GM21723 (cell line): ENCODE results near the gene FUT7.

ENCODE experiments used
- ATAC-seq: cut with Tn5 transposase; IDR thresholded peaks from one replicate; pipeline ENCODE4 v1.9.1; 2021; ENCODE audit warnings: mild to moderate bottlenecking, moderate library complexity; ENCODE audit not compliant: unreplicated experiment

Gene FUT7, protein sequence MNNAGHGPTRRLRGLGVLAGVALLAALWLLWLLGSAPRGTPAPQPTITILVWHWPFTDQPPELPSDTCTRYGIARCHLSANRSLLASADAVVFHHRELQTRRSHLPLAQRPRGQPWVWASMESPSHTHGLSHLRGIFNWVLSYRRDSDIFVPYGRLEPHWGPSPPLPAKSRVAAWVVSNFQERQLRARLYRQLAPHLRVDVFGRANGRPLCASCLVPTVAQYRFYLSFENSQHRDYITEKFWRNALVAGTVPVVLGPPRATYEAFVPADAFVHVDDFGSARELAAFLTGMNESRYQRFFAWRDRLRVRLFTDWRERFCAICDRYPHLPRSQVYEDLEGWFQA

DNA sequence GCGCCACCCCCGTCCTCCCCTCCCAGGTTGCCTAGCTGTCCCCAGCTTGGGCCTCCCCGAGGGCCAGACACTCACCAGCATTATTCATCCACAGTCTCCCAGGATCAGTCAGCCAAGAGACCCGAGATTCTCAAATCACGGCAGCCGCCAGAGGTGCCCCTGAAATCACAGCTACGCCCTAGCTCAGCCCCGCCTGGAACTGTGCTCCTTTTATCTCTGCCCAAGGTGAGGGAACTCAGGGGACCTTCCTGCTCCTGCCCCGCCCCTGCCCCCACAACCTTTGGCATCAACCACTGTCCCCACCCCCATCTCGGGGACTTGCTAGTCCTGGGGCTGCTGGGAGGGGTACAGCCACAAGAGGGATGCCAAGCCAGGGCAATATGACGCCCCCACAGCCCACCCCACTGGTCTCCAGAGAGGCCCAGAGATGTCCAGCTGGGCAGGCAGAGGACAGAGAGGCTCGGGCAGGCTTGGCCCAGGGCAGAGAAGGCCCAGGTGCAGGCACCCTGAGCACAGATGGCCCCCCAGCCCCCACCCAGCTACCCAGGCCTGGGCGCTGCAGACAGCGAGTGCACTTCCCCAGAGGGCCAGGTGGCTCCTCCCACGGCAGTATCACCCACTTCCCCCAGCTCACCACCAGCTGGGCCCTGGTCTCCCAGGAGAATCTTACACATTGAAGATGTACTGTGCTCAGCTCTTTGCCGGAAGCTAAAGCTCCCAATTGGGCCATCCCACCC is at the start of gene FUT7:
FUT7 (minus strand) TSS at position 185 of the 737 bp plus-strand sequence; CDS start at position 88, 97 bp downstream.
- no peak for ATAC-seq

DNA sequence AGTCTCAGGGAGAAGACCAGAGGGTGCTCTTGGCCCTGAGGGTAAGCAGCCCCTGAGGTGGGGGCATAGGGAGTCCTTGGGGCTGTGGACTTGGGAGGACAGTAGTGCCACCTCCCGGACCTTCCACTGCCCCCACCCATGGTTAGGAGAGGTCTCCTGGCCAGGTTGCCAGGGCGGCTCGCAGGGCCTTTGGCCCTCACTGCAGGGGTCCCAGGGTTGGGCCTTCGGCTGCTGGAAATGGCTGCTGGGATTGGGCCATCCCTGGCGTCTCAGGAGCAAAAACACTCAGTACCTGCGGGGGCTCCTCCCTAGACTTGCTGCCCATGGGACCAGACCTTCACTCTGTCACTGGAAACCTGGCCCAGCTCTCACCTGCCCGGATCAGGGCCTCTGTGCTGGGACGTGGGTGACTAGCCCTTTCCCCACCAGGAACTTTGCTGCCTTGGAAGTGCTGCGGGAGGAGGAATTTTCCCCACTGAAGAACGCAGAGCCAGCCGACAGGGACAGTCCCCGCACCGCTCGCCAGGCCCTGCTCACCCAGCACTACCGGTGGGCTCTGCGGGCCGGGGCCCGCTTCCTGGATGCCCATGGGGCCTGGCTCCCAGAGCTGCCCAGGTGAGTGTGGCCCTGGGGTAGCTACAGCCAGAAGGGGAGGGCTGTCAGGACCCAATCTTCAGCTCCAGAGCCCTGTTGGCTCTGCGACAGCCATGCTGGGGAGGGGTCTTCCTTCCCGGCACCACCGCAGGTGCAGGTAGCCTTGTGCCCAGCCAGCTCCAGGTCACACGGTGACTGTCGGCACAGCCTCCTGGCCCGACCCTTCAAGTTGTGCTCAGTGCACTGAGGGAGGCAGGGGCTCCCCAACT is 48.6 kb upstream of the FUT7 start:
- no peak for ATAC-seq

DNA sequence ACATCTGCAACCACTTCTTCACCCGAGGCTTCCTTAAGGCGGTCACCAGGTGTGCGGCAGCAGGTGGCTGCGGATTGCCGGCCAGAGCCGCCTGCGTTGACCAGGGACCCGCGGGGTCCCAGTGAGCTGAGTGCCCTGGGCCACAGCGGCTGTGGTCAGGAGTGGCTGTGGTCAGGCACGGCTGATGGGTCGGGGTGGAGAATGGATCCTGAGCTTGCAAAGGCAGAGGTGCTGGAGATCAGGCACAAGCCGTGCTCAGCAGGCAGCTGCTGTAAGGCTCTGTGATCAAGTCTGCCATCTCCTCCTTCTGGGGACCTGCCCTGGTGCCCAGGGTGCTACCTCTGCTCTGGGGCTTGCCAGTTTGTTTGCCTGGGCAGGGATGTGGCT is 47.5 kb upstream of the FUT7 start:
- no peak for ATAC-seq

DNA sequence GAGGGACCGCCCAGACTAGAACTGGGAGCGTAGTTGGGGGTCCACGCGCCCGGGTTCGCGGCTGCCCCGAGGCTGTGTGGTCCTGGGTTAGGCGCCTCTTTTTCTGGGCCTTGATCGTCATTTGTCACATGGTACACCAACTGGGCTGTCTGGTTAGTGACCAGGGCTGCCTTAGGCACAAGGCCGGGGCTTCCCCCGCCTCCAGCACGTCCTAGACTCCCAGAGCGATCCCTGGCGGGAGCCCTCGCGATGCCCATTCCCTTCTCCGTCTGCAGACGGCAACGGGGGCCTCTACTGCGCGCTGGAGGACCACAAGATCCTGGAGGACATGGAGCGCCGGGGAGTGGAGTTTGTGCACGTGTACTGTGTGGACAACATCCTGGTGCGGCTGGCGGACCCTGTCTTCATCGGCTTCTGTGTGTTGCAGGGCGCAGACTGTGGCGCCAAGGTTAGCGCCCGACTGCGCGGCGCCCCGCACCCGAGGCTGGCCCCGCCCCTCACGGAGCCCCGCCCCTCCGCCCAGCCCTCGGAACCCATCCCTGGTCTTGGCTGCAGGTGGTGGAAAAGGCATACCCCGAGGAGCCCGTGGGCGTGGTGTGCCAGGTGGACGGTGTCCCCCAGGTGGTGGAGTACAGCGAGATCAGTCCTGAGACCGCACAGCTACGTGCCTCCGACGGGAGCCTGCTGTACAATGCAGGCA is 47.0 kb upstream of the FUT7 start:
- no peak for ATAC-seq

DNA sequence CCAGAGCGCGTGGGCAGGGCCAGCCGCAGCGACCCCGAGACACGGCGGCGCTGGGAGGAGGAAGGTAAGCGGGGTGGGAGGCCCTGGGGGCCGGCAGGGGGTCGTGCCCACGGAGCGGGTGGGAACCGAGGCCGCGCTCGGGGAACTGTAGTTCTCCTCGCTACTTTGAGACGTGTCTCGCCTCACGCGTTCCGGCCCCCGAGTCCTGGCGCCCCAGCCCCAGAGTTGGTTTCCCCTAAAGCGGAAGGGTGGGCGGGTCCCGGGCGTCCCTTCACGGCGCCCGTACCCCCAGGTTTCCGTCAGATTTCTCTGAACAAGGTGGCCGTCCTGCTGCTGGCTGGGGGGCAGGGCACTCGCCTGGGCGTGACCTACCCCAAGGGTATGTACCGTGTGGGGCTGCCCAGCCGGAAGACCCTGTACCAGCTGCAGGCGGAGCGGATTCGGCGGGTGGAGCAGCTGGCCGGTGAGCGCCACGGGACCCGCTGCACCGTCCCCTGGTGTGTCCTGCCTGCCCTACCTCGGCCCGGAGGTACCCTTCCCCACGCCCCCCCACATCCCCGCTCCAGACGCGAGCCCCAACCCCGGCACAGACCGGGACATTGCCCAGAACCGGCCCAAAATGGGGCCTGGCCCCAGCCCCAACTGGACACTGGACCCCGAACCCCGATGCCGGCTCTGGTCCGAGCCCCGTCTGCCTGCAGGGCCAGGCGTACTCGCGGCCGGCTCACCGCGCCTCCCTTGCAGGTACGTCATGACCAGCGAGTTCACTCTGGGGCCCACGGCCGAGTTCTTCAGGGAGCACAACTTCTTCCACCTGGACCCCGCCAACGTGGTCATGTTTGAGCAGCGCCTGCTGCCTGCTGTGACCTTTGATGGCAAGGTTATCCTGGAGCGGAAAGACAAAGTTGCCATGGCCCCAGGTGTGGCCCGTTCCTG is 46.1 kb upstream of the FUT7 start:
- peak; percentile 35 for ATAC-seq

DNA sequence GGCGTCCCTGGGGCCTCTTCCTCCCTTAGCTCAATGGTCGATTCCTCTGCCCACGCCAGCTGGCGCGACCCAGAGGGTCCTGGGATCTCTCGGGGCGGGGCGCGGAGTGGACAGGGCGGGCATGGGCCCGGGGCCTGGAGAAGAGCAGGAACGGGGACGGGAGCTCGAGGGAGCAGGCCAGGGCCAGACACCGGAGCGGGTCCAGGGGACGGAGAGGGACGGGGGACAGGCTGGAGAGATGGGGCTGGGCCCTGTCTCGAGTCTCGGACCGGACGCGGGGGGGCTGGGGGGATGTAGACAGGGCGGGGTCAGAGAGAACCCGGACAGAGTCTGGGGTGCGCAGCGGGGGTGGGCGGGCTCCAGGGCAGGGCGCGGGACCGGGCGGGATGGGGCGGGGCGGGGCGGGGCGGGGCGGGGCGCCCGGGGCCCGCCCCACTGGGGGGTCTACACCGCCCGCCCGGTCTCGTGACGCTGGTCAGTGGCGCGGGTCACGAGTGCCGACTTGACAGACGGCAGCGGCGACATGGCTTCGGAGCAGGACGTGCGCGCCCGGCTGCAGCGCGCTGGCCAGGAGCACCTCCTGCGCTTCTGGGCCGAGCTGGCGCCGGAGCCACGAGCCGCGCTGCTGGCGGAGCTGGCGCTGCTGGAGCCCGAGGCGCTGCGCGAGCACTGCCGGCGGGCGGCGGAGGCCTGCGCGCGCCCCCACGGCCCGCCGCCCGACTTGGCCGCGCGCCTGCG is 45.3 kb upstream of the FUT7 start, which contains the start of gene UAP1L1:
UAP1L1 (plus strand) TSS at position 508 of the 738 bp plus-strand sequence; CDS start at position 524, 16 bp downstream.
- ATAC-seq: peak; percentile 63

DNA sequence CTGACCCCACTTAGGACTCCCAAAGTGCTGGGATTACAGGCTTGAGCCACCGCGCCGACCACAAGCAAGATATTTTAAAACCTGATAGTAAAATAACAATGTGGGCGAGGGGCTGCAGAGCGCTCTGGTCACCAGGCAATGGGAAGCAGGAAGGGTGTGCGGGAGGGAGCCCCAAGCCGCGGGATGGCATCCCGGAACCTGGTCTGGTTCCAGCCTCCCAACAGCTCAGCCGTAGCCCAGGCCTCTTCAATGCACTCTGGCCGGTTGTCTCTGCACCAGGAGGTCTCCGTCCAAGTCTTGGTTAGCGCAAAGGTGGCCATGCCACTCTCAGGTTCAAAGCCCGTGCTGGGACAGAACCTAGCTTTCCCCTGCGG is 44.7 kb upstream of the FUT7 start:
- no peak for ATAC-seq

DNA sequence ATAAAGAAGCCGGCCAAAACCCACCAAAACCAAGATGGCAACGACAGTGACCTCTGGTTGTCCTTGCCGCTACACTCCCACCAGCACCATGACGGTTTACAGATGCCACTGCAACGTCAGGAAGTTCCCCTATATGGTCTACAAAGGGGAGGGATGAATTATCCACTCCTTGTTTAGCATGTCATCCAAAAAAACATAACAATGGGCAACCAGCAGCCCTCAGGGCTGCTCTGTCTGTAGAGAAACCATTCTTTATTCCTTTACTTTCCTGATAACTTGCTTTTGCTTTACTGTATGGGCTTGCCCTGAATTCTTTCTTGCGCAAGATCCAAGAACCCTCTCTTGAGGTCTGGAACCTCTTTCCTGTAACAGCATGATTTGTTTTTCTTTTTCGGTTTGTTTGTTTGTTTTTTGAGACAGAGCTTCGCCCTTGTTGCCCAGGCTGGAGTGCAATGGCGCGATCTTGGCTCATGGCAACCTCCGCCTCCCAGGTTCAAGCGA is 43.4 kb upstream of the FUT7 start:
- ATAC-seq: no peak

DNA sequence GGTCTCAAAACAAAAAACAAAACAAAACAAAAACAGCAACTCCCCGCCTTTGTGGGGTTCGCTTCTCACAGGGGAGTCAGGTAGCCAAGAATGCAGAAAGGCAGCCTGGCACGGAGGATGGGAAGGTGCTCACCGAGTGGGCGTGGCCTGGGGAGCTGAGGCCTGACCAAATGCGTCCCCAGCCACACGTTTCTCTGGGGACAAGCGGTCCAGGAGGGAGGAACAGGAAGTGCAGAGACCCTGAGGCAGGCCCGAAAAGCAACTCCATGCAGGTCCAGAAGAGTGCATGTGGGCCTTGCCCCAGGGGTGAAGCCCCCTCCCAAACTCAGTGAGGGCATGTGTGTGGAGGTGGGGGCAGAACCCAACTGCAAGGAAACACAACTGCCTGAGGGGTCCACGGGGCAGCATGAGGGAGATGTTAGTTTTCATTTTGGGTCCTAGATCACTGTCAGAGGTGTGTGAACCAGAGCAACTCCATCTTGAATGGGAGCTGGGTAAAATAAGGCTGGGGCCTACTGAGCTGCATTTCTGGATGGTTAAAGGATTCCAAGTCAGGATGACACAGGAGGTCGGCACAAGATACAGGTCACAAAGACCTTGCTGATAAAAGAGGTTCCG is 42.9 kb upstream of the FUT7 start:
- ATAC-seq: no peak

DNA sequence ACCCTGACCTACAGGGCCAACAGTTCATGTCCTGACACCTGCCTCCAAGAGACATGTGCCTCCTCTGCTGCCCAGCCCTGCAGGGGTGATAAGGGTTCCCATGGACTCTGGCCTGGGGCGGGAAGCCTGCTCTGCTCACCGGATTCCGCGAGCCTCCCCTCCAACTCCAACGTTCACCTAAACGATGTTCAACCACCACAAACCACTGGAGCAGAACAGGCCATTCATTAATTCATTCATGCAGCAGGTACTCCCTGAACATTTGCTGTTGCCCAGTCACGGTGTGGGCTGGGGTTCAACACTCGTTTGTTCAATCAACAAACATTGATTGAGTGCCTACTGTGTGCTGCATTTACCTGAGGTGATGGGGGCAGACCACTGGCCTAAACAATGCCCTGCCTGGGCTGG is 42.1 kb upstream of the FUT7 start:
- ATAC-seq: no peak

DNA sequence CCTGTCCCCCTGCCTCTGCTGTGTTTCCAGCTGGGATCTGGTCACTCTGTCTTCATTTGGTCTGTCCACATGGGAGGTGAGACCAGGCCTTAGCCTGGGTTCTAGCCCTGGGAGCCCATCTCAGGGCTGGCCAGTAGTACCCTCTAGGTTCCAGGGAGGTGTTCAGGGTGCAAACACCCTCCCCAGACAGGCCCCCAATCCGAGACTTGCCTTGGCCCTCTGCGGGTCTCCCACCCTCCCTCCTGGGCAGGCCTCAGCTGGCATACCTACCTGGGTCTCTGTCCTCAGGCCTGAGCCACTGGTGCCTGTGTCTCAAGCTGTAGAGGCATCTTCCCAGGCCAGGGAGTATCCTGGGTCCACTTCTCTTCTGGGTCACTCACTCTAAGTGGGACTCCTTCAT is 39.4 kb upstream of the FUT7 start:
- no peak for ATAC-seq

DNA sequence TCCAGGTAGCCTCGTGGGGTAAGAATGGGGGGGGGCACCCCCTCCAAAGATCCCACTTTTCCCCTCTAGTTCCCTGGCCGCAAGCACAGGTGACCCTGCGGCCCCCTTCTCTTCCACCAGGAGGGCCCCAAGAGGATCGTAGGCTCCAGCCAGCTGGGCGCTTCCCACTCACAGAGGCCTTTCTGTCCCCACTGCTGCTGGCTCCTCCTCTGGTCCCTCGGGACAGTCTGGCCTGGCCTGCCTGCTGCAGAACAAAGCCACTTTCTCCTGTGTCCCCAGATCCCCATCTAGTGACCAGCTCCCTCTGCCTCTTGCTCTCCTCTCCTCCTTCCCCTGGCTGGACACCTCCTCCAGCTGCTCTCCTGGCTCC is 39.0 kb upstream of the FUT7 start:
- no peak for ATAC-seq

DNA sequence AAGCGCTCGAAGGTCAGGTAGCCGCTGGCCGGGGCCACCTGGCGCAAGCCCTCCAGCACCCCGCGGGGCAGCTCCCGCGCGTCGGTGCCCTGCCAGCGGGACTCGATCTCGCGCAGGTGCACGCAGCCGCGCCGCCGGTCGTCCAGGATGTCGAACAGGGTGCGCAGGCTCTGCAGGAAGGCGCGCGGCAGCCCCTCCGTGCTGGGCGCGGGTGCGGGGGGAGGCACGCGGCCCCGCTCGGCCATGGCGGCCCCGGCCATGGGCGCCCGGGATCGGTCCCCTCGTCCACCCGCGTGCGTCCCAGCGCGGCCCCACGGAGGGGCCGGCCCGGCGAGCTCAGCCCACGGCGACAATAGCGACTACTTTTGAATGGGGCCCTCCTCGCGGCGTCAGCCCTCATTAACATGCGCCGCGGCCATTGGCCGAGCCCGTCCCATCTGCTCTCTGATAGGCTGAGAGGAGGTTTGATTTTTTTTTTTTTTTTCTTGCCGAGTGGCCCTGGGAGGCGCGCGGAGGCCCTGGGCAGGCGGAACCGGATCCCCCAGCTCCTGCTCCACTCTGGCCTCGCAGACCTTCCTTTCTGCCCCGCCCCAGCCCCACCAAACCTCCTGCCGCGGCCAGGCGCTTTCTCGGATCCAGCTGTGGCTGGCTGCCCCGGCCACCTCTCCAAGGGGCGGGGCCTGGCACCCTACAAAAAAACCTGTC is 38.5 kb upstream of the FUT7 start, which contains the start of gene SAPCD2:
SAPCD2 (minus strand) TSS at position 357 of the 705 bp plus-strand sequence; CDS start at position 260, 97 bp downstream.
- peak; percentile 63 for ATAC-seq

DNA sequence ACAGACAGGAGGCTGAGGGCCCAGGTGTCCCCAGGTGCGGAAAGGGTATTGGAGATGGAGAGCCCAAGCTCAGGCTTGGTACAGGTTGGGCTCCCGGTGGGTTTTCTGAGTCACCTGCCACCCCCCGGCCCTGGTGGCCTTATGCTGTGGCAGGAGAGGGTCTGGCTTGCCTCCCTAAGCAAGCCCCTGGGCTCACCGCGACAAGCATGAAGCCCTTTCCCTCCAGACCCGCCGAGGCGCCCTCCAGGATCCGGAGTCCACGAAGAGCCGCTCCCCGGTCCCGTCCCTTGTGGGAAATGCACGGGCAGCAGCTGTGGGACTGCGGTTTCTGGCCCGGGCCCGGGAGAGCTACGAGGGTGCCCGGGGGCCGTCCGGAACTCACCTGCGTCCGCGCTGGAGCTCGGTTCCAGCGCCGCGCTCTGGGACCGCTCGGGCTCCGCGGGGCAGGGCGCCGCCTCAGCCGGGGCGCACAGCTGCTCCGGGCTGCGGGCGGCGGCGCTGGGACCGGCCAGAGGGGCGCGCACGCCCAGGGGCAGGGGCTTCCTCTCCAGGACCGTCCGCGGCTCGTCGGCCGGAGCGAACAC is 37.7 kb upstream of the FUT7 start:
- ATAC-seq: peak; percentile 19

DNA sequence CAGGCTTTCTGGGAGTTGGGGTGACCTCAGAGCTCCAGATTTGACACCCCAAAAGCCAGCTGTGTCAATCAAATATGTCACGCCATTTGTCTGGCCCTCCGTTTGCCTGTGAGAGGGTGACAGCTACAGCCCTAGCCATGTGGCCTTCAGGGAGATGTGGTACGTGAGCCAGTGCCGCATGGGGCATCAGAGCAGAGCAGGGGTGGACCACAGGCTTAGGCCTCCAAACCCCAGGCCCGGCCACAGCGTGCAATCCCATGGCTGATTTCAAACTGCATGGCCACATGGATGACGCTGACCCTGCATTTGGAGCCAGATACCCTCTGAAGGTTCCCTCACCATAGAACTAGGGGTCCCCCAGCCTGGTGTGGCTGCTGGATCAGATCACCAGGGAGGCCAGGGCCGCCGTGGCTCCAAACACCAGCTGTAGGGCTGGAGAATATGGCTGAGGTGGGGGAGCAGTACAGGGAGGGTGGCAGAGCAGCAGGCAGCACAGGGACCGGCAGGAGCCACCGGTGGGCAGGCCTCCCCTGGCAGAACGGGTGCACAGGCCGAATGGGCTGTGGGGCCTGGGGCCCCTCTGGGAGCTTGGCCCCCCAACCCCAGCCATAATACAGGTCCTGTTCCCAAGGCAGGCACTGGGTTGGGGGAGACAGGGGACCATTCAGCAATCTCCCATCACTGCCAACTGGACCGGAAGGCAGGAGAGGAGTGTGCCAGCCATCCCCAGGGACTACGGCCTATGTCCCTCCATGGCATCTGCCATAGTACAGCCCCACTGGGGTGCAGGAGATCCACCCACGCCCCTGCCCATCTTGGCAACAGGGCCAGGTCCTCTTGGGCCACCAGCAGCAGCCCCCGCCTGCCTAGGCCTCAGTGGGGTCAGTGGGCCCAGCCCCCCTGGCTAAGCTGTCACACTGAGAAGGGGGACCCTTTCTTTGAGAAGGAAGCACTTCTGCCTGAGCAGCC is 36.9 kb upstream of the FUT7 start:
- no peak for ATAC-seq

DNA sequence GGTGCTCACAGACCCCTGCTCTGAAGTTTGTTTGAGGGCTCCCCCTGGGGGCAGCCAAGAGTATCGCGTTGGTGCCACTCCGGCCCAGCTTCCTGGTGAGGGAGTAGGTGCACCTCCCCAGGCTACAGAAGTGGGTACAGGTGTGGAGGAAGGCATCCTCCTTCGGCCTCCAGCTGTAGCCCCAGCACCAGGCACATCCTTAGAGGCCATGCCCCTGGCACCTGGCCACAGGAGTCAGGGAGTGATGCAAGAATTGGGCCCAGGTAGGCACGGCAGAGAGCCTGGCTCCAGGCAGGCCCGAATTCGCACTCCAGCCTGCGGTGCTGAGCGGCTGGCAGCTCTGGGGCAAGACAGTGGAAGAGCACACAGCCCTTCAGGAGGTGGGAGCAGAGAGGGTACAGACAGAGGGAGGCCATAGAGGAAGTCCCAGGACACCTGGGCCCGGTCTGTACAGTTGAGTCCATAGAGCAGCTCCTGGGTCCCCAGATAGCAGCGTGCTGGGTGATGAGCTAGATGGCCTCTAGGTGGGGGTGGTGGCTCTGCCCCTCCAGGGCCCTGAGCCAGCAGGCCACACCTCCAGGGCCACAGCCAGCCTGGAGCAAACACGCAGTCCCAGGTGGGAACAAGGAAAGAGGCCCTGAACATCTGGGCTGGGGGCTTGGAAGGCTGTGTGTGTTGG is 36.1 kb upstream of the FUT7 start:
- ATAC-seq: peak; percentile 47
